HG03025 (cell line): ENCODE data around the gene SH3RF3.

Experiments
- ATAC-seq: cut with Tn5 transposase; IDR thresholded peaks from one replicate; pipeline ENCODE4 v1.9.1; 2021; ENCODE audit warnings: mild to moderate bottlenecking, moderate library complexity; ENCODE audit not compliant: unreplicated experiment, low FRiP score

The SH3RF3 gene

GRCh38 chr2:109356324-109357035 lies 227.5 kb downstream of the SH3RF3 start:
- ATAC-seq, result no peak

- no peak for ATAC-seq
Measured at GRCh38 chr2:109364217-109364616, 235.2 kb downstream of the SH3RF3 start.

- no peak for ATAC-seq
Measured at GRCh38 chr2:109365131-109365530, 236.1 kb downstream of the SH3RF3 start.

- no peak for ATAC-seq
Measured at GRCh38 chr2:109367683-109368082, 238.7 kb downstream of the SH3RF3 start.

- no peak for ATAC-seq
Measured at GRCh38 chr2:109368798-109369197, 239.8 kb downstream of the SH3RF3 start.

GRCh38 chr2:109369671-109370191 lies 240.7 kb downstream of the SH3RF3 start:
- ATAC-seq, result no peak

- no peak for ATAC-seq
Measured at GRCh38 chr2:109370399-109371035, 241.5 kb downstream of the SH3RF3 start.

- no peak for ATAC-seq
Measured at GRCh38 chr2:109371481-109372170, 242.6 kb downstream of the SH3RF3 start.

- no peak for ATAC-seq
Measured at GRCh38 chr2:109372171-109372568, 243.2 kb downstream of the SH3RF3 start.

- ATAC-seq, result no peak
Measured at GRCh38 chr2:109372614-109373013, 243.6 kb downstream of the SH3RF3 start.

- ATAC-seq, result no peak
Measured at GRCh38 chr2:109373791-109374547, 245.0 kb downstream of the SH3RF3 start.

GRCh38 chr2:109374548-109375130 lies 245.6 kb downstream of the SH3RF3 start:
- ATAC-seq, result no peak

GRCh38 chr2:109375131-109375561 lies 246.1 kb downstream of the SH3RF3 start:
- no peak for ATAC-seq

GRCh38 chr2:109375656-109376055 lies 246.7 kb downstream of the SH3RF3 start:
- no peak for ATAC-seq

GRCh38 chr2:109376115-109376514 lies 247.1 kb downstream of the SH3RF3 start:
- ATAC-seq, result no peak

GRCh38 chr2:109376796-109377495 lies 247.9 kb downstream of the SH3RF3 start:
- ATAC-seq, result no peak

- ATAC-seq, result no peak
Measured at GRCh38 chr2:109377976-109378375, 249.0 kb downstream of the SH3RF3 start.

- ATAC-seq, result no peak
Measured at GRCh38 chr2:109378682-109379081, 249.7 kb downstream of the SH3RF3 start.

- ATAC-seq, result no peak
Measured at GRCh38 chr2:109379507-109379906, 250.5 kb downstream of the SH3RF3 start.
